ENCODE data around the gene SYT3.
A peak's percentile ranks its signal among the peaks of the same experiment; 100 is the strongest.

SYT3 gene

GRCh38 chr19:50663482-50663790 is 23.8 kb upstream of the SYT3 start:
- no peak overlapping the region for H3K4me2 ChIP-seq (ENCODE audit: low read length)
- no peak overlapping the region for H3K27ac ChIP-seq (ENCODE audit: low read depth, low read length)
- no peak overlapping the region for H2BK120ac ChIP-seq (ENCODE audit: low read depth, low read length)
- H4K8ac ChIP-seq (ENCODE audit: low read depth, low read length) = no peak overlapping the region
- no peak overlapping the region for H2BK15ac ChIP-seq (replicated peaks; ENCODE audit: low read depth)
- H3K23ac ChIP-seq (ENCODE audit: low read length) = no peak overlapping the region
- no peak overlapping the region for H3K18ac ChIP-seq (ENCODE audit: low read length)
- H2BK5ac ChIP-seq (ENCODE audit: low read length) = no peak overlapping the region
- DNase-seq = no peak
- no peaks in the 10 kb centered on the region for H3K4me1 ChIP-seq (ENCODE audit: control insufficient read depth, low read depth, low read length)
- peaks cover 21% of the 10 kb centered on the region for H3K27me3 ChIP-seq (ENCODE audit: insufficient read depth, low read length, poor library complexity)
- no peak overlapping the region for H3K9ac ChIP-seq (ENCODE audit: low read length)
- H3K79me2 ChIP-seq (ENCODE audit: control insufficient read depth, insufficient read depth, low read length) = no peaks in the 10 kb centered on the region
- H2AK5ac ChIP-seq (ENCODE audit: low read length) = no peak overlapping the region
- H4K5ac ChIP-seq (ENCODE audit: low read length) = no peak overlapping the region
- no CpG with 5 or more reads among the region's 1 CpG for WGBS (ENCODE audit: extremely low coverage, insufficient coverage, low lambda C conversion rate)
- H3K36me3 ChIP-seq (ENCODE audit: control insufficient read depth, insufficient read depth, low read length) = no peaks in the 10 kb centered on the region
- H3K4me3 ChIP-seq (ENCODE audit: low read length) = no peak overlapping the region
- H3K56ac ChIP-seq (ENCODE audit: low read length) = no peak overlapping the region
- no peak overlapping the region for H3K4ac ChIP-seq (ENCODE audit: low read depth, low read length)
- H3K79me1 ChIP-seq (ENCODE audit: low read length) = no peaks in the 10 kb centered on the region

GRCh38 chr19:50662651-50663481 is 23.2 kb upstream of the SYT3 start:
- H3K4me3 ChIP-seq (ENCODE audit: low read length) = no peak overlapping the region
- no peak overlapping the region for H3K18ac ChIP-seq (ENCODE audit: low read length)
- no peaks in the 10 kb centered on the region for H3K4me1 ChIP-seq (ENCODE audit: control insufficient read depth, low read depth, low read length)
- H3K56ac ChIP-seq (ENCODE audit: low read length) = no peak overlapping the region
- no peaks in the 10 kb centered on the region for H3K36me3 ChIP-seq (ENCODE audit: control insufficient read depth, insufficient read depth, low read length)
- H2AK5ac ChIP-seq (ENCODE audit: low read length) = no peak overlapping the region
- WGBS (ENCODE audit: extremely low coverage, insufficient coverage, low lambda C conversion rate) = 97% methylated on average over 6 of the region's 16 CpGs
- no peak overlapping the region for H2BK5ac ChIP-seq (ENCODE audit: low read length)
- no peak overlapping the region for H2BK120ac ChIP-seq (ENCODE audit: low read depth, low read length)
- DNase-seq = no peak
- H3K23ac ChIP-seq (ENCODE audit: low read length) = no peak overlapping the region
- no peak overlapping the region for H3K4me2 ChIP-seq (ENCODE audit: low read length)
- H3K27ac ChIP-seq (ENCODE audit: low read depth, low read length) = no peak overlapping the region
- no peak overlapping the region for H3K4ac ChIP-seq (ENCODE audit: low read depth, low read length)
- H3K79me2 ChIP-seq (ENCODE audit: control insufficient read depth, insufficient read depth, low read length) = no peaks in the 10 kb centered on the region
- H3K79me1 ChIP-seq (ENCODE audit: low read length) = no peaks in the 10 kb centered on the region
- no peak overlapping the region for H4K5ac ChIP-seq (ENCODE audit: low read length)
- peaks cover 17% of the 10 kb centered on the region for H3K27me3 ChIP-seq (ENCODE audit: insufficient read depth, low read length, poor library complexity)
- H3K9ac ChIP-seq (ENCODE audit: low read length) = no peak overlapping the region
- no peak overlapping the region for H2BK15ac ChIP-seq (replicated peaks; ENCODE audit: low read depth)
- H4K8ac ChIP-seq (ENCODE audit: low read depth, low read length) = no peak overlapping the region

GRCh38 chr19:50661766-50662650 is 22.3 kb upstream of the SYT3 start:
- no peaks in the 10 kb centered on the region for H3K36me3 ChIP-seq (ENCODE audit: control insufficient read depth, insufficient read depth, low read length)
- H3K4me1 ChIP-seq (ENCODE audit: control insufficient read depth, low read depth, low read length) = no peaks in the 10 kb centered on the region
- no peak overlapping the region for H2BK15ac ChIP-seq (replicated peaks; ENCODE audit: low read depth)
- H2AK5ac ChIP-seq (ENCODE audit: low read length) = no peak overlapping the region
- H3K79me1 ChIP-seq (ENCODE audit: low read length) = no peaks in the 10 kb centered on the region
- no peak overlapping the region for H2BK5ac ChIP-seq (ENCODE audit: low read length)
- DNase-seq = no peak
- H3K79me2 ChIP-seq (ENCODE audit: control insufficient read depth, insufficient read depth, low read length) = no peaks in the 10 kb centered on the region
- H2BK120ac ChIP-seq (ENCODE audit: low read depth, low read length) = no peak overlapping the region
- H3K18ac ChIP-seq (ENCODE audit: low read length) = no peak overlapping the region
- H3K4ac ChIP-seq (ENCODE audit: low read depth, low read length) = no peak overlapping the region
- H3K4me3 ChIP-seq (ENCODE audit: low read length) = no peak overlapping the region
- no peak overlapping the region for H4K5ac ChIP-seq (ENCODE audit: low read length)
- H3K23ac ChIP-seq (ENCODE audit: low read length) = no peak overlapping the region
- no peak overlapping the region for H3K9ac ChIP-seq (ENCODE audit: low read length)
- whole genome bisulfite sequencing (ENCODE audit: extremely low coverage, insufficient coverage, low lambda C conversion rate) = no CpG with 5 or more reads among the region's 49 CpGs
- no peak overlapping the region for H4K8ac ChIP-seq (ENCODE audit: low read depth, low read length)
- peaks cover 8% of the 10 kb centered on the region for H3K27me3 ChIP-seq (ENCODE audit: insufficient read depth, low read length, poor library complexity)
- no peak overlapping the region for H3K4me2 ChIP-seq (ENCODE audit: low read length)
- no peak overlapping the region for H3K56ac ChIP-seq (ENCODE audit: low read length)
- no peak overlapping the region for H3K27ac ChIP-seq (ENCODE audit: low read depth, low read length)

GRCh38 chr19:50661023-50661422 is 21.3 kb upstream of the SYT3 start:
- H3K27me3 ChIP-seq (ENCODE audit: insufficient read depth, low read length, poor library complexity) = peaks cover 1% of the 10 kb centered on the region
- no peak overlapping the region for H3K4ac ChIP-seq (ENCODE audit: low read depth, low read length)
- H3K56ac ChIP-seq (ENCODE audit: low read length) = no peak overlapping the region
- H3K4me3 ChIP-seq (ENCODE audit: low read length) = no peak overlapping the region
- H3K4me1 ChIP-seq (ENCODE audit: control insufficient read depth, low read depth, low read length) = no peaks in the 10 kb centered on the region
- no peak overlapping the region for H3K27ac ChIP-seq (ENCODE audit: low read depth, low read length)
- no peaks in the 10 kb centered on the region for H3K79me1 ChIP-seq (ENCODE audit: low read length)
- DNase-seq = no peak
- H3K18ac ChIP-seq (ENCODE audit: low read length) = no peak overlapping the region
- H4K8ac ChIP-seq (ENCODE audit: low read depth, low read length) = no peak overlapping the region
- H2AK5ac ChIP-seq (ENCODE audit: low read length) = no peak overlapping the region
- no peak overlapping the region for H3K23ac ChIP-seq (ENCODE audit: low read length)
- WGBS (ENCODE audit: extremely low coverage, insufficient coverage, low lambda C conversion rate) = no CpG with 5 or more reads among the region's 10 CpGs
- H3K4me2 ChIP-seq (ENCODE audit: low read length) = no peak overlapping the region
- H3K79me2 ChIP-seq (ENCODE audit: control insufficient read depth, insufficient read depth, low read length) = no peaks in the 10 kb centered on the region
- no peak overlapping the region for H2BK5ac ChIP-seq (ENCODE audit: low read length)
- H3K9ac ChIP-seq (ENCODE audit: low read length) = no peak overlapping the region
- no peak overlapping the region for H2BK120ac ChIP-seq (ENCODE audit: low read depth, low read length)
- no peak overlapping the region for H4K5ac ChIP-seq (ENCODE audit: low read length)
- H2BK15ac ChIP-seq (replicated peaks; ENCODE audit: low read depth) = no peak overlapping the region
- H3K36me3 ChIP-seq (ENCODE audit: control insufficient read depth, insufficient read depth, low read length) = no peaks in the 10 kb centered on the region

GRCh38 chr19:50660088-50660366 is 20.3 kb upstream of the SYT3 start:
- H3K56ac ChIP-seq (ENCODE audit: low read length) = peak overlapping the region; percentile 6
- no peak overlapping the region for H3K27ac ChIP-seq (ENCODE audit: low read depth, low read length)
- H3K18ac ChIP-seq (ENCODE audit: low read length) = no peak overlapping the region
- no peak overlapping the region for H2BK15ac ChIP-seq (replicated peaks; ENCODE audit: low read depth)
- WGBS (ENCODE audit: extremely low coverage, insufficient coverage, low lambda C conversion rate) = no CpG with 5 or more reads among the region's 6 CpGs
- H3K4me1 ChIP-seq (ENCODE audit: control insufficient read depth, low read depth, low read length) = no peaks in the 10 kb centered on the region
- H3K27me3 ChIP-seq (ENCODE audit: insufficient read depth, low read length, poor library complexity) = no peaks in the 10 kb centered on the region
- no peak overlapping the region for H2BK120ac ChIP-seq (ENCODE audit: low read depth, low read length)
- H3K79me2 ChIP-seq (ENCODE audit: control insufficient read depth, insufficient read depth, low read length) = no peaks in the 10 kb centered on the region
- no peak overlapping the region for H2AK5ac ChIP-seq (ENCODE audit: low read length)
- no peak overlapping the region for H3K4ac ChIP-seq (ENCODE audit: low read depth, low read length)
- no peak overlapping the region for H4K8ac ChIP-seq (ENCODE audit: low read depth, low read length)
- no peak overlapping the region for H2BK5ac ChIP-seq (ENCODE audit: low read length)
- no peak for DNase-seq
- H3K9ac ChIP-seq (ENCODE audit: low read length) = no peak overlapping the region
- no peaks in the 10 kb centered on the region for H3K79me1 ChIP-seq (ENCODE audit: low read length)
- no peak overlapping the region for H3K4me2 ChIP-seq (ENCODE audit: low read length)
- no peak overlapping the region for H3K4me3 ChIP-seq (ENCODE audit: low read length)
- H3K23ac ChIP-seq (ENCODE audit: low read length) = no peak overlapping the region
- no peaks in the 10 kb centered on the region for H3K36me3 ChIP-seq (ENCODE audit: control insufficient read depth, insufficient read depth, low read length)
- H4K5ac ChIP-seq (ENCODE audit: low read length) = no peak overlapping the region

All from mesendoderm (in vitro differentiated cells).